Brain pericyte (primary cell): ENCODE results near the gene UVRAG.

Source experiments
- DNase-seq: peaks from one replicate; pipeline ENCODE4 v3.0.0-alpha.2; 2012; ENCODE audit warnings: low read depth, low spot score

Gene UVRAG

GRCh38 chr11:75802913-75803820 lies 11.8 kb upstream of the UVRAG start:
- DNase-seq, result peak; percentile 22

DNA sequence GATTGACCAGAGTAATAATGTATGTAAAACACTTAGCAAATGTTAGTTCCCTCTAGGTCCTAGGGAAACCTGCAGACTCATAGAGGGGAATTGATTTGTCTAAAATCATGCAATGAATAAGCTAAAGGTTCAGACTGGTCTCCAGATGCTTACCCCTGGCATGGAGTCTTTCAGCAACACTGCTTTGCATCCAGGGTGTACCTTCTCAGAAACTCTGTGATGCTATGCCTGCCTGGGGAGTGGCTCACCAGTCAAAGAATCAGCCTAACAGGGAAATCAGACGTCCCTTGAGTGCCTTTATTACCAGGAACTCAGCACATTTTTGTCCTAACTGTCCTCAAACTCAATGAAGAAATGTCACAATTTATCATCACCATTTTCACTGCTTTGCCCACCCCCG lies 5.9 kb upstream of the UVRAG start:
- DNase-seq, result no peak

- DNase-seq, result no peak
Observed at GRCh38 chr11:75809991-75810390, 5.0 kb upstream of the UVRAG start.

- no peak for DNase-seq
Observed at GRCh38 chr11:75810637-75811390, 4.2 kb upstream of the UVRAG start.

DNA sequence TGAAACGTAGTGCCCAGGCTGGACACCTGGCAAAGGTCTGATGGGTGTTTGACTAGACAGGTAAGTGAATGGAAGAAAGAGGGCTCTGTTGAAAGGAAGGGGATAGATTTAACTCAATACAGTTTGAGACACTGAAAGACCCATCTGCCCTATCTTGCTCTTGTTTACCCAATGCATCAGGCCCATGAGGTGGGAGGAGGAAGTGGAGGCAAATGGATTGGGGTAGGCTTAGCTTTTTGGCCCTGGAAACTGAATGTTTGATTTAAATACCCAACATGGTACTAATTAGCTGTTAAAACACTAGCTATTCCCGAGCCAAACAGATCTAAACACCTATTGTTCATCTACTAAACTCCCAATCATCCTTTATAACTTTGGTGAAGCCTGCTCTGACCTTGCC lies 3.5 kb upstream of the UVRAG start:
- DNase-seq, result no peak

DNA sequence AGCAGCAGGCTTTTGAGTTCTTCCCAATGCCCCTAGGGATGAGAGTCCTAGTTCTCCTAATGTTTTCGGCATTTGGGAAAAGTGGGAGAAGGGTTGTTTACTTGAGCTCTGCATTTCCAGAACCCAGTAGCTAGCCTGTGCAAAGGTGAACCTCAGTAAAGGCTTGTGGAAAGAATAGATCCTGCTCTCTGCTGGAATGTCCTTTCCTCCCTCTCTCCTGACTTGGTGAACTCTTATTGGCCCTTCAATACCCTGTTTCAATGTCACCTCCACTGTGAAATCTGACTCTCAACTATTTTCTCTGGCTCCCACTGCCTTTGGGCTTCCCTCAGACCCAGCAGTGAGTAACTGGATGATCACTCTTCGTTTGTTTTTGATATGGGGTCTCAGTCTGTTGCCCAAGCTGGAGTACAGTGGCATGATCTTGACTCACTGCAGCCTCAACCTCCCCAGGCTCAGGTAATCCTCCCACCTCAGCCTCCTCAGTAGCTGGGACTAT lies 2.4 kb upstream of the UVRAG start:
- no peak for DNase-seq

DNA sequence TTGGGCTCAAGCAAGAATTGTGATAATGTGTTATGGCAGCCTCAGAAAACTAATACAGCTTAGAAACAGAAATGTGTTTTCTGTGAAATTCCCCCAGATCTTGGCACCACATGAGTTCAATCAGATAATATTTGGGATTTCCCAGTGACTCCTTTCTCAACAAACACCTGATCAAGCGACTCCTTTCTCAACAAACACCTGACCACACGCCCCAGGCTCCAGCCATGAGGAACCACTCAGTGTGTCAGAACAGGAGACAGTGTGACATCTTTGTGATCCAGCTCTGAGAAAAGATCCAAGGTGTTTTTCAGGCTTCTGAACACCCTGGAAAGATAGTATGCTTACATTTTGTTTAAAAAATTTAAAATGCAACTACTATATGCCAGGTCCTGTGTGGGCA lies 1.9 kb upstream of the UVRAG start:
- no peak for DNase-seq

DNA sequence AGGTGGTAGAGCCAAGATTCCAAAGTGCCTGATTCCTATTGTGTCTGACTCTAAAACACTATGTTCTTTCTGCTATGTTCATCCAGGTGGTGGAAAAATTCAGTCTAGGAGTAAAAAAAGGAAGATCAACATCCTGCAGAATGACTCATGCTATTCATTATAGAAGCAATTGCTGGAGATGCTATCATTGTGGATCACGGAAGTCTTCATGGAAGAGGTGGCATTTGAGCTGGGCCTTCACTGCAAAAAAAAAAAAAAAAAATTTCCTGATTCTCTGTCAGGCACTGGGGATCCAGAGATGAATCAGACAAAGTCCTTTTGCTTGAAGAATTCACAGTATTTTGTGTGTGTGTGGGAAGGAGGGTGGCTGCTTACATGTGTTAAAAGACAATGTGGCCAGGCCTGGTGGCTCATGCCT lies 1.4 kb upstream of the UVRAG start:
- no peak for DNase-seq

DNA sequence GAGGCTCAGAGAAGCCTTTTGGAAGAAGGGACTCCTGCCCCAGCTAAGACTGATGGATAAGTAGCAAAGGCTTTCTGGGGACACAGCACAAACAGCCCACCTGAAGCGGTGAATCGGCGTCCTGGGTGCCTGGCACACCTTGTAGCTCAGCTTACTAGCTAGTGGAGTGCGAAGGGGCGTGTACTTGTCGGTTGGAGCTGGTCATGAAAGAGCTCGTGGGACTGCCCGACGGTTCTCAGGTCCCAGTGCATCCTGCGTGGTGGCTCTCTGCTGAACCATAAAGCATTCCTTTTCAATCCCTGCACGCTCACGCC lies 690 bp upstream of the UVRAG start:
- no peak for DNase-seq

DNA sequence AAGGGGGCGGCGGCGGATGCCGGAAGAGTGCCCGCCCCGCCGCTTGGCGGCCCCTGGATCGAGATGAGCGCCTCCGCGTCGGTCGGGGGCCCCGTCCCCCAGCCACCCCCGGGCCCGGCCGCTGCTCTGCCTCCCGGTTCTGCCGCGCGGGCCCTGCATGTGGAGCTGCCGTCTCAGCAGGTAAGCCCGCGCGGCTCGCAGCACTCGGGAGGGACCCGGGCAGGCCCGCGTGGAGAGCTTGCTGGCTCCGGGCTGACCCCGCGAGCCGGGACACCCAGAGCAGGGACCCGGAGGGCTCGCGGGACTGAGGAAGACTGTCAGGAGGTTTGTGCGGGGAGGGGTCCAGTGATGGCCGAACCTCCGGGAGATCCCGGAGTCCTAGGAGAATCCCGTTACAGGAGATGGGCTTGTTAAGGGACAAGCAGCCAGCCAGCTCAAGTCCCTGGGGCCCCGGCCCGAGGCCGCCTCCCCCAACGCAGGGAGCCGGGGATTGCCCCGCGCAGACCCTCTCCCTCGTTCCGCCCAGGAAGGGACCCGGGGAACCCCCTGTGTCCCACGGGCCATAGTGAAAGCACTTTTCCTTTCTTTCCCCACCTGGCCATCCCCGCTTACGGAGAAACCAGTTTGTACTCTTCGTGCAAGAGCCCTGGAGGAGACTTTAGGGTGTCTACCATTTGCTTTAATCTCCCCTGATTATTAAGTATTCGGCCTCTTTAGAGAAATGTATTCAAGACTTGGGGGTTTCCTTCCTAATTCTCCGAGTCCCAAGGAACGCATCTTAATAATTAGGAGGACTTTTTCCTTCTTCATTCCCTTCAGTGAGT lies 547 bp downstream of the UVRAG start:
- no peak for DNase-seq

GRCh38 chr11:75816561-75817239 lies 1.7 kb downstream of the UVRAG start:
- no peak for DNase-seq

- no peak for DNase-seq
Observed at GRCh38 chr11:75820645-75821044, 5.6 kb downstream of the UVRAG start.

GRCh38 chr11:75821202-75821601 lies 6.2 kb downstream of the UVRAG start:
- DNase-seq, result no peak

DNA sequence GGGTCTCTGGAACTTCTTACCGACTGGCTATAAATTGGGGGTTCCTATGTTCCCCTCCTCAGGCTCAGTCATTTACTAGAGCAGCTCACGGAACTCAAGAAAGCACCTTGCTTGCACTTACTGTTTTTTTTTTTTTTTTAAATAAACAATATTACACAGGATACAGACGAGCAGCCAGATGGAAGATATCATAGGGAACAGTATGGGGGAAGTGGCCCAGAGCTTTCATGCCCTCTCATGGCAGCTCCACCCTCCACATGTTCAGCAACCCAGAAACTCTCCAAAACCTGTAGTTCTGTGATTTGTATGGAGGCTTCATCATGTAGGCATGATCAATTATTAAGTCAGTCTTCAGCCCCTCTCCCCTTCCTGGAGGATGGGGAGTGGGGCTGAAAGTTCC lies 7.5 kb downstream of the UVRAG start:
- no peak for DNase-seq

DNA sequence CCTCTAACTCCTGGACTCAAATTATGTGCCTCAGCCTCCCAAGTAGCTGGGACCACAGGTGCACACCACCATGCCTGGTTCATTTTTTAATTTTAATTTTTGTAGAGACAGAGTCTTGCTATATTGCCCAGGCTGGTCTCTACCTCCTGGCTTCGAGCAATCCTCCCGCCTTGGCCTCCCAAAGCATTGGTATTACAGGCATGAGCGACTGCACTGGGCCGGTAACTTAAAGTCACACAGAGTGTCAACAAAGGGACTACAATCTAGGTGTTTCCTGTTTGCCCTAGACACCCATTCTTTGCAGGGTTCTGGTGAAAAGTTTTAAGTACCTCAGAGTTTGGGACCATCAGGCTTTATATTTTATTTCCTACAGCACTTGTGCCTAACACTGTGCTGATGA lies 8.4 kb downstream of the UVRAG start:
- DNase-seq, result no peak

DNA sequence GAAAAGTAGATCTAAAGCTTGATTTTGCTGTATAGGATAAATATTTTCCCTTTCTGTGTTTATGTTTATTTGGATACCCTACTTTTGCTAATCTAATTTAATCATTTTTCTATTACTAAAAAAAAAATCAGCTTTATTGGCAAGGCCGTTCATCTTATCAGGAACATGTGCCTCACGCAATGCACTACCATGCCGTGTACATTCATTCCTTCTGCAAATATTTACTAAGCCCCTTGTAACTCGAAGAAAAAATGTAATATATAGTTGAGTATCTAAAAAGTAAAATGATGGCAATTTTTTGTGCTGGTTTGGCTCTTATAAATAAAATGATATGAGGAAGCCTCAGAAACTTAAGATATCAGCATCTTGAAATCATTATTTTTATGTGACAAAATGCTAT lies 8.9 kb downstream of the UVRAG start:
- no peak for DNase-seq

GRCh38 chr11:75826461-75827230 lies 11.6 kb downstream of the UVRAG start:
- no peak for DNase-seq

DNA sequence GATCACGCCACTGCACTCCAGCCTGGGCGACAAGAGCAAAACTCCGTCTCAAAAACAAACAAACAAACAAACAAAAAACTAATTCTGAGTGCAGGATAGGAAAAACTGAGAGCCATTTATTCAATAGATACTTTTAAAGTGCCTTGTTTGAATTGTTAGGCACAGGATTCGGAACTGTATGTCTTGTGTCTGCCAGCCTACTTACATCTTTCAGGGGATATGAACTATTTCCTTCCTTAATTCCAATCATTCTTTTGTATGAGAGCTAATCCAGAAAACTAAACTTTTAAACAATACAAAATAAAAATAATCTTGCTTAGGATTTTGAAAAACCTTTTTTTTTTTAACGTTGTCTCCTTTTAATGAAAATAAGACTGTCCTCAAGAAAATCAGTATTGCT lies 12.6 kb downstream of the UVRAG start:
- DNase-seq, result no peak

DNA sequence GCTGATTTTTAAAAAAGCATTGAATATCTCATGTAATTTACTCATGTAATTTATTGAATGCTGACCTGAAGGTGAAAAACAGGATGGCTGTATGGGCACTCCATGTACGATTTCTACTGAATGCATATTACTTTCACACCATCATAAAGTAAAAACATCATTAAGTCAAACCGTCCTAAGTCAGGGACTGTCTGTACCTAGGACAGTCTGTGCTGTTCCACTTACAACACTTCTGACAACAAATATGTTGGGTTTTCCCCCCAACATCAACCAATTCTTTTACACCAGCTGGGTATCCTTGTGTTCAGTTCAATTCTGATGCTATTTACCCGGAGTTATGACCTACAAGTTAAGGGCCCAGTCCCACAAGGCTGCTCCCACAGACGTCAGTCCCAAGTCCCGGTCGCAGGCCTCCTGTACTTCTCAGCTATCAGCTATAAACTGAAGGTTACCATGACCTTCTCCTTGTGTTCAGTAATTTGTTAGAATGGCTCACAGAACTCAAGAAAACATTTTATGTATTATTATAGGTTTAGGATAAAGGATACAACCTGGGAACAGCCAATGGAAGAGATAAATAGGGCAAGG lies 17.0 kb downstream of the UVRAG start:
- no peak for DNase-seq

- DNase-seq, result no peak
Observed at GRCh38 chr11:75834728-75835127, 19.7 kb downstream of the UVRAG start.
